ENCODE data around the gene VPS35L. TPM values are rescaled to one million over a fixed set of nuclear protein-coding genes. Genes with fewer than 3 reads are reported as not detected.

VPS35L gene
- total and polyA plus RNA-seq, 10 of the 15 experiments (the other 5 are each of a cell fraction or from before 2014, with no cell fraction given): 14.9 to 44.1 (median 26.3) TPM

GRCh38 chr16:19524616-19525384, 30.7 kb upstream of the VPS35L start (continued):
- peak; percentile 77 for TF ChIP-seq RUNX3 (IDR thresholded peaks at IDR 0.05; ENCODE audit: low read length)
- peak; percentile 26; the same call in 1 of the 2 replicates for TF ChIP-seq ATF7 (IDR thresholded peaks at IDR 0.05; ENCODE audit: low read depth)
- no peak for TF ChIP-seq TCF12 (IDR thresholded peaks at IDR 0.05; ENCODE audit: low read depth, low read length)
- no peak for TF ChIP-seq NFYB (IDR thresholded peaks at IDR 0.05; ENCODE audit: insufficient read depth, low read depth, low read length)
- no peak for TF ChIP-seq WRNIP1 (IDR thresholded peaks at IDR 0.05; ENCODE audit: borderline replicate concordance, low read depth, low read length)
- peak; percentile 49 for TF ChIP-seq POLR2AphosphoS5 (IDR thresholded peaks at IDR 0.05; ENCODE audit: low read length)
- no peak for TF ChIP-seq MYC (IDR thresholded peaks at IDR 0.05; ENCODE audit: insufficient read depth, insufficient read length, insufficient replicate concordance, low read length, severe bottlenecking)
- 0 out of 2 replicates have a peak, but pooled peaks have one; percentile 55 for TF ChIP-seq CHD1 (IDR thresholded peaks at IDR 0.05; ENCODE audit: low read depth, low read length)
- TF ChIP-seq MYB (IDR thresholded peaks at IDR 0.05; ENCODE audit: borderline replicate concordance, low read depth, low read length): no peak
- no peak for TF ChIP-seq BRCA1 (IDR thresholded peaks at IDR 0.05; ENCODE audit: low read depth, low read length)
- no peak for TF ChIP-seq SRF (IDR thresholded peaks at IDR 0.05; ENCODE audit: low read depth in 2 of 2, low read length in 2 of 2)
- TF ChIP-seq ZSCAN29 (IDR thresholded peaks at IDR 0.05): no peak
- no peak for TF ChIP-seq FOXK2 (IDR thresholded peaks at IDR 0.05)
- no peak for TF ChIP-seq REST (IDR thresholded peaks at IDR 0.05; ENCODE audit: low read depth, low read length)
- no peak for TF ChIP-seq YBX1 (IDR thresholded peaks at IDR 0.05)
- TF ChIP-seq BCL11A (IDR thresholded peaks at IDR 0.05; ENCODE audit: low read depth, low read length): 0 out of 2 replicates have a peak, but pooled peaks have one; percentile 10
- TF ChIP-seq POU2F2 (IDR thresholded peaks at IDR 0.05; ENCODE audit: borderline replicate concordance, low read depth, low read length): 0 out of 3 replicates have a peak, but pooled peaks have one; percentile 15
- no peak for TF ChIP-seq FOS (IDR thresholded peaks at IDR 0.05; ENCODE audit: borderline replicate concordance, extremely low read depth, insufficient read length)
- peak; percentile 52 for TF ChIP-seq POLR2A (IDR thresholded peaks at IDR 0.05; ENCODE audit: low read depth, low read length)
- TF ChIP-seq TAF1 (IDR thresholded peaks at IDR 0.05; ENCODE audit: borderline replicate concordance, low read depth, low read length): no peak
- TF ChIP-seq TCF7 (IDR thresholded peaks at IDR 0.05; ENCODE audit: borderline replicate concordance): no peak
- no peak for TF ChIP-seq DPF2 (IDR thresholded peaks at IDR 0.05)
- no peak for TF ChIP-seq ETV6 (conservative IDR thresholded peaks at IDR 0.05 in 1 of 2, IDR thresholded peaks at IDR 0.05 in 1 of 2; ENCODE audit: borderline replicate concordance in 1 of 2, low read depth in 1 of 2)
- no peak for TF ChIP-seq ZNF24 (IDR thresholded peaks at IDR 0.05)
- 0 out of 2 replicates have a peak, but pooled peaks have one; percentile 13 for TF ChIP-seq PAX5 (IDR thresholded peaks at IDR 0.05; ENCODE audit: borderline replicate concordance, low read depth, low read length)
- TF ChIP-seq BCL3 (IDR thresholded peaks at IDR 0.05; ENCODE audit: borderline replicate concordance, insufficient read depth, low read depth, low read length, poor library complexity, severe bottlenecking): no peak
